Mammary epithelial cell (primary cell): ENCODE measurements around the gene SART1.

Experiments
- CTCF ChIP-seq, 2 donors: IDR thresholded peaks in 1 of 2; conservative IDR thresholded peaks in 1 of 2; 2 replicates each; pipeline ENCODE4 v1.5.1; 2011 to 2012; ENCODE audit warnings: inconsistent platforms in 2 of 2, low read length in 2 of 2, mild to moderate bottlenecking in 2 of 2, control low read depth in 1 of 2, low read depth in 1 of 2; ENCODE audit not compliant: insufficient read depth in 1 of 2; ENCODE audit errors: extremely low read depth in 1 of 2
- EZH2 ChIP-seq: IDR thresholded peaks from 2 replicates; pipeline ENCODE4 v1.6.1; 2012; ENCODE audit warnings: low read length, inconsistent platforms, borderline replicate concordance

DNA sequence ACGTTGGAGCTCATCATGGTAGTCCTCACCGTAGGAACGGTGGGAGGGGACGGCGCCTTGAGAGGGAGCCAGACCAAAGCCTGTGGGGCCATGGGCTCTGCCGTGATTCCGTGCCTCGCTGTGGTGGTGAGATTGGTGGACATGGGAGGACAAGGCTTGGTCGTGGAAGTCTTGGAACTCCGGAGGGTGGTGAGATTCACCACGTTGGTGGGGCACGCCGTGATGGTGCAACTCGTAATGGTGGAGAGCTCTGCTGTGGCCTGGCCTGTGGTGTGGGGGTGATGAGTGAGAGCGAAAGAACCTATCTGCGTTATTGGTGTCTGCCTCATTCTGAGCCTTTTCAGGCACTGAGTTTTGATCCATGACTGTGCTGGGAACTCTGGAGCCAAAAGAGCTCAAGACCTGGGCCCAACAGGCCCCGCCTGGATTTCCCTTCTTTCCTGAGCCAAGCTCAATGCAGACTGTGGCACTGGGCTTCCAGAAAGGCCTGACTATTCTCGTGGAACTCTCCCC lies 64.5 kb downstream of the SART1 start, which contains the start of gene CATSPER1:
- no peak for TF ChIP-seq CTCF (conservative IDR thresholded peaks at IDR 0.05 in 1 of 2, IDR thresholded peaks at IDR 0.05 in 1 of 2; ENCODE audit: extremely low read depth in 1 of 2, insufficient read depth in 1 of 2, low read depth in 1 of 2, low read length in 2 of 2)
- TF ChIP-seq EZH2 = no peak
